Neural cell (in vitro differentiated cells): ENCODE data around the gene CD70.

ENCODE experiments used
- EZH2 ChIP-seq: fragments of 200-600, 300-800 bp; shearing (Covaris generic), sonication (generic); IDR thresholded peaks from 2 replicates; pipeline ENCODE4 v1.6.1; 2014; ENCODE audit warnings: antibody characterized with exemption, low read length, borderline replicate concordance, mild to moderate bottlenecking; ENCODE audit not compliant: insufficient read depth, poor library complexity, severe bottlenecking
- RAD21 ChIP-seq: fragments of 450-650 bp; conservative IDR thresholded peaks from 2 replicates; pipeline ENCODE4 v1.6.1; 2014; ENCODE audit warnings: antibody characterized with exemption, mild to moderate bottlenecking, moderate library complexity
- SMC3 ChIP-seq: fragments of 450-650 bp; conservative IDR thresholded peaks from 2 replicates; pipeline ENCODE4 v1.6.1; 2014; ENCODE audit warnings: antibody characterized with exemption, mild to moderate bottlenecking, moderate library complexity; ENCODE audit not compliant: poor library complexity
- TAF1 ChIP-seq: IDR thresholded peaks from 2 replicates; pipeline ENCODE4 v1.6.1; 2012; ENCODE audit warnings: low read depth
- TF ChIP-seq, protein P1 (sequence below): fragments of 450-650 bp; IDR thresholded peaks from 2 replicates; pipeline ENCODE4 v1.5.1; 2014; ENCODE audit warnings: antibody characterized with exemption, mild to moderate bottlenecking, moderate library complexity; ENCODE audit not compliant: poor library complexity, severe bottlenecking
- TF ChIP-seq, protein P2 (sequence below): IDR thresholded peaks from 2 replicates; pipeline ENCODE4 v1.6.1; 2012; ENCODE audit warnings: borderline replicate concordance

DNA sequence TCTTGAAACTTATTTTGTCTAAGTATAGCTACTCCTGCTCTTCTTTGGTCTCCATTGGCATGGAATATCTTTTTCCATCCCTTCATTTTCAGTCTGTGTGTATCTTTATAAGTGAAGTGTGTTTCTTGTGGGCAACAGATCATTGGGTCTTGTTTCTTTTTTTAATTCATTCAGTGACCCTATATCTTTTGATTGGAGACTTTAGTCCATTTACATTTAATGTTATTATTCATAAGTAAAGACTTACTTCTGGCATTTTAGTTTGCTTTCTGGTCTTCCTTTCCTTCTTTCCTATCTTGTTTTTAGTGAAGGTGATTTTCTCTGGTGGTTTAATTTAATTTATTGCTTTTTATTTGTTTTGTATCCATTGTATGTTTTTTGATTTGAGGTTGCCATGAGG, 19.8 kb downstream of the CD70 start:
- TF ChIP-seq, protein P1, sequence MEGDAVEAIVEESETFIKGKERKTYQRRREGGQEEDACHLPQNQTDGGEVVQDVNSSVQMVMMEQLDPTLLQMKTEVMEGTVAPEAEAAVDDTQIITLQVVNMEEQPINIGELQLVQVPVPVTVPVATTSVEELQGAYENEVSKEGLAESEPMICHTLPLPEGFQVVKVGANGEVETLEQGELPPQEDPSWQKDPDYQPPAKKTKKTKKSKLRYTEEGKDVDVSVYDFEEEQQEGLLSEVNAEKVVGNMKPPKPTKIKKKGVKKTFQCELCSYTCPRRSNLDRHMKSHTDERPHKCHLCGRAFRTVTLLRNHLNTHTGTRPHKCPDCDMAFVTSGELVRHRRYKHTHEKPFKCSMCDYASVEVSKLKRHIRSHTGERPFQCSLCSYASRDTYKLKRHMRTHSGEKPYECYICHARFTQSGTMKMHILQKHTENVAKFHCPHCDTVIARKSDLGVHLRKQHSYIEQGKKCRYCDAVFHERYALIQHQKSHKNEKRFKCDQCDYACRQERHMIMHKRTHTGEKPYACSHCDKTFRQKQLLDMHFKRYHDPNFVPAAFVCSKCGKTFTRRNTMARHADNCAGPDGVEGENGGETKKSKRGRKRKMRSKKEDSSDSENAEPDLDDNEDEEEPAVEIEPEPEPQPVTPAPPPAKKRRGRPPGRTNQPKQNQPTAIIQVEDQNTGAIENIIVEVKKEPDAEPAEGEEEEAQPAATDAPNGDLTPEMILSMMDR, result no peak
- TF ChIP-seq EZH2 (no peak), TAF1 (no peak), RAD21 (no peak), SMC3 (no peak)
- TF ChIP-seq, protein P2, sequence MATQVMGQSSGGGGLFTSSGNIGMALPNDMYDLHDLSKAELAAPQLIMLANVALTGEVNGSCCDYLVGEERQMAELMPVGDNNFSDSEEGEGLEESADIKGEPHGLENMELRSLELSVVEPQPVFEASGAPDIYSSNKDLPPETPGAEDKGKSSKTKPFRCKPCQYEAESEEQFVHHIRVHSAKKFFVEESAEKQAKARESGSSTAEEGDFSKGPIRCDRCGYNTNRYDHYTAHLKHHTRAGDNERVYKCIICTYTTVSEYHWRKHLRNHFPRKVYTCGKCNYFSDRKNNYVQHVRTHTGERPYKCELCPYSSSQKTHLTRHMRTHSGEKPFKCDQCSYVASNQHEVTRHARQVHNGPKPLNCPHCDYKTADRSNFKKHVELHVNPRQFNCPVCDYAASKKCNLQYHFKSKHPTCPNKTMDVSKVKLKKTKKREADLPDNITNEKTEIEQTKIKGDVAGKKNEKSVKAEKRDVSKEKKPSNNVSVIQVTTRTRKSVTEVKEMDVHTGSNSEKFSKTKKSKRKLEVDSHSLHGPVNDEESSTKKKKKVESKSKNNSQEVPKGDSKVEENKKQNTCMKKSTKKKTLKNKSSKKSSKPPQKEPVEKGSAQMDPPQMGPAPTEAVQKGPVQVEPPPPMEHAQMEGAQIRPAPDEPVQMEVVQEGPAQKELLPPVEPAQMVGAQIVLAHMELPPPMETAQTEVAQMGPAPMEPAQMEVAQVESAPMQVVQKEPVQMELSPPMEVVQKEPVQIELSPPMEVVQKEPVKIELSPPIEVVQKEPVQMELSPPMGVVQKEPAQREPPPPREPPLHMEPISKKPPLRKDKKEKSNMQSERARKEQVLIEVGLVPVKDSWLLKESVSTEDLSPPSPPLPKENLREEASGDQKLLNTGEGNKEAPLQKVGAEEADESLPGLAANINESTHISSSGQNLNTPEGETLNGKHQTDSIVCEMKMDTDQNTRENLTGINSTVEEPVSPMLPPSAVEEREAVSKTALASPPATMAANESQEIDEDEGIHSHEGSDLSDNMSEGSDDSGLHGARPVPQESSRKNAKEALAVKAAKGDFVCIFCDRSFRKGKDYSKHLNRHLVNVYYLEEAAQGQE, result no peak
